Osteoblast (primary cell): ENCODE results near the gene LRMDA. TPM values are rescaled to one million over a fixed set of nuclear protein-coding genes. Genes with fewer than 3 reads are reported as not detected.

Experiments used
- DNase-seq: peaks from one replicate; pipeline ENCODE4 v3.0.0; 2011; ENCODE audit warnings: low spot score, mixed read lengths; ENCODE audit not compliant: insufficient read length; ENCODE audit errors: missing footprints
- H2AFZ ChIP-seq: 2 replicates; pipeline ENCODE4 v1.6.0; 2011; ENCODE audit warnings: mild to moderate bottlenecking, low read length
- H3K27ac ChIP-seq: 2 replicates; pipeline ENCODE4 v1.5.1; 2011; ENCODE audit warnings: mild to moderate bottlenecking, low read depth, low read length, moderate library complexity
- H3K27me3 ChIP-seq: 2 replicates; pipeline ENCODE4 v1.6.0; 2012; ENCODE audit warnings: mild to moderate bottlenecking, control low read depth, inconsistent platforms, low read length, moderate library complexity; ENCODE audit not compliant: insufficient read depth
- H3K36me3 ChIP-seq: 2 replicates; pipeline ENCODE4 v1.5.1; 2011; ENCODE audit warnings: mild to moderate bottlenecking, low read length, control low read depth, moderate library complexity; ENCODE audit not compliant: insufficient read depth
- H3K4me1 ChIP-seq: 2 replicates; pipeline ENCODE4 v1.5.1; 2011; ENCODE audit warnings: mild to moderate bottlenecking, low read length, control low read depth, moderate library complexity; ENCODE audit not compliant: insufficient read depth
- H3K4me2 ChIP-seq: 2 replicates; pipeline ENCODE4 v1.6.0; 2011; ENCODE audit warnings: mild to moderate bottlenecking, low read length; ENCODE audit not compliant: insufficient read depth
- H3K4me3 ChIP-seq: fragments of 200-600 bp; sonication (generic); 3 replicates; pipeline ENCODE4 v1.5.1; 2012; ENCODE audit warnings: mild to moderate bottlenecking, low read length, inconsistent platforms; ENCODE audit not compliant: insufficient read depth
- H3K79me2 ChIP-seq: 2 replicates; pipeline ENCODE4 v1.6.0; 2012; ENCODE audit warnings: mild to moderate bottlenecking, low read length, control low read depth, inconsistent platforms; ENCODE audit not compliant: insufficient read depth
- H3K9me3 ChIP-seq: 2 replicates; pipeline ENCODE4 v1.5.1; 2011; ENCODE audit warnings: low read depth, low read length, control low read depth
- H4K20me1 ChIP-seq: 2 replicates; pipeline ENCODE4 v1.6.0; 2012; ENCODE audit warnings: mild to moderate bottlenecking, low read length, control low read depth; ENCODE audit not compliant: insufficient read depth
- CTCF ChIP-seq: IDR thresholded peaks from 2 replicates; pipeline ENCODE4 v1.5.1; 2011; ENCODE audit warnings: mild to moderate bottlenecking, low read depth, low read length, moderate library complexity; ENCODE audit errors: extremely low read depth
- total RNA-seq: library from RNA; depleted of rRNA; stranded (reverse); fragments of >200 nt; gene quantifications from 2 replicates; pipeline ENCODE4 v1.2.3, GENCODE V29; 2012

LRMDA gene
- total RNA-seq, 1 donor, result 18.5 TPM

- no peaks in the 10 kb centered on the region for H3K36me3 ChIP-seq
- H4K20me1 ChIP-seq, result no peaks in the 10 kb centered on the region
- no peak overlapping the region for H3K27ac ChIP-seq
- TF ChIP-seq CTCF, result peak; percentile 19
- H3K9me3 ChIP-seq, result no peaks in the 10 kb centered on the region
- no peak overlapping the region for H3K4me2 ChIP-seq
- H3K27me3 ChIP-seq, result no peaks in the 10 kb centered on the region
- DNase-seq, result no peak
- no peaks in the 10 kb centered on the region for H3K79me2 ChIP-seq
- H2AFZ ChIP-seq, result no peak overlapping the region
- no peak overlapping the region for H3K4me3 ChIP-seq
- peaks cover 40% of the 10 kb centered on the region for H3K4me1 ChIP-seq
Measured at GRCh38 chr10:75540357-75540966, 109.0 kb downstream of the LRMDA start.

GRCh38 chr10:75540981-75541380, 109.6 kb downstream of the LRMDA start:
- Histone ChIP-seq H3K4me3 (no peak overlapping the region), H4K20me1 (no peaks in the 10 kb centered on the region), H3K79me2 (no peaks in the 10 kb centered on the region), H3K9me3 (no peaks in the 10 kb centered on the region), H3K4me2 (no peak overlapping the region), H3K4me1 (peaks cover 45% of the 10 kb centered on the region), H3K27ac (no peak overlapping the region), H2AFZ (no peak overlapping the region), H3K36me3 (no peaks in the 10 kb centered on the region), H3K27me3 (no peaks in the 10 kb centered on the region)
- no peak for TF ChIP-seq CTCF
- no peak for DNase-seq

GRCh38 chr10:75541411-75541810, 110.0 kb downstream of the LRMDA start:
- no peak for TF ChIP-seq CTCF
- DNase-seq, result no peak
- H3K9me3 ChIP-seq, result no peaks in the 10 kb centered on the region
- H2AFZ ChIP-seq, result no peak overlapping the region
- H4K20me1 ChIP-seq, result no peaks in the 10 kb centered on the region
- H3K27me3 ChIP-seq, result no peaks in the 10 kb centered on the region
- no peak overlapping the region for H3K4me2 ChIP-seq
- H3K4me3 ChIP-seq, result no peak overlapping the region
- peaks cover 46% of the 10 kb centered on the region for H3K4me1 ChIP-seq
- H3K79me2 ChIP-seq, result no peaks in the 10 kb centered on the region
- H3K36me3 ChIP-seq, result no peaks in the 10 kb centered on the region
- no peak overlapping the region for H3K27ac ChIP-seq

- H3K4me3 ChIP-seq, result no peak overlapping the region
- no peaks in the 10 kb centered on the region for H3K27me3 ChIP-seq
- no peaks in the 10 kb centered on the region for H3K36me3 ChIP-seq
- no peak overlapping the region for H2AFZ ChIP-seq
- H3K9me3 ChIP-seq, result no peaks in the 10 kb centered on the region
- no peaks in the 10 kb centered on the region for H4K20me1 ChIP-seq
- peak overlapping the region; percentile 50 for H3K27ac ChIP-seq
- no peaks in the 10 kb centered on the region for H3K79me2 ChIP-seq
- TF ChIP-seq CTCF, result no peak
- H3K4me1 ChIP-seq, result peaks cover 53% of the 10 kb centered on the region
- no peak overlapping the region for H3K4me2 ChIP-seq
- DNase-seq, result no peak
Measured at GRCh38 chr10:75542084-75542483, 110.7 kb downstream of the LRMDA start.
